NCI-H1930 (cell line): ENCODE data around the gene TMEM174.

ENCODE experiments used
- DNase-seq, 2 experiments: peaks; one replicate each; lab custom pipeline; 2025; lab: John Stamatoyannopoulos, UW

Gene TMEM174

GRCh38 chr5:73154208-73155006 lies 18.6 kb upstream of the TMEM174 start:
- no peak for DNase-seq

GRCh38 chr5:73155271-73156222 lies 17.4 kb upstream of the TMEM174 start:
- DNase-seq, result no peak

GRCh38 chr5:73157414-73158303 lies 15.3 kb upstream of the TMEM174 start:
- DNase-seq, result no peak

- no peak for DNase-seq
Measured at GRCh38 chr5:73158313-73158712, 14.7 kb upstream of the TMEM174 start.

- no peak for DNase-seq
Measured at GRCh38 chr5:73160239-73160671, 12.7 kb upstream of the TMEM174 start.

- DNase-seq, result no peak
Measured at GRCh38 chr5:73170522-73170921, 2.5 kb upstream of the TMEM174 start.

GRCh38 chr5:73171495-73171894 lies 1.5 kb upstream of the TMEM174 start:
- no peak for DNase-seq

- no peak for DNase-seq
Measured at GRCh38 chr5:73174100-73174815, 1.3 kb downstream of the TMEM174 start.

GRCh38 chr5:73176250-73176649 lies 3.3 kb downstream of the TMEM174 start:
- DNase-seq, result no peak

GRCh38 chr5:73178265-73178664 lies 5.3 kb downstream of the TMEM174 start:
- DNase-seq, result no peak

- no peak for DNase-seq
Measured at GRCh38 chr5:73179730-73180129, 6.7 kb downstream of the TMEM174 start.

- DNase-seq, result no peak
Measured at GRCh38 chr5:73180566-73180965, 7.6 kb downstream of the TMEM174 start.

GRCh38 chr5:73182307-73182706 lies 9.3 kb downstream of the TMEM174 start:
- no peak for DNase-seq

- DNase-seq, result no peak
Measured at GRCh38 chr5:73183000-73183399, 10.0 kb downstream of the TMEM174 start.

- DNase-seq, result no peak
Measured at GRCh38 chr5:73183481-73183891, 10.5 kb downstream of the TMEM174 start.

GRCh38 chr5:73186976-73187375 lies 14.0 kb downstream of the TMEM174 start:
- no peak for DNase-seq

GRCh38 chr5:73188764-73189531 lies 16.0 kb downstream of the TMEM174 start:
- no peak for DNase-seq

- no peak for DNase-seq
Measured at GRCh38 chr5:73189871-73190376, 16.9 kb downstream of the TMEM174 start.

GRCh38 chr5:73192370-73192769 lies 19.4 kb downstream of the TMEM174 start:
- no peak for DNase-seq

GRCh38 chr5:73193592-73193991 lies 20.6 kb downstream of the TMEM174 start:
- DNase-seq, result no peak
